GM18498 (cell line): ENCODE results near the gene NHLRC1.

Experiments used
- ATAC-seq: cut with Tn5 transposase; IDR thresholded peaks from one replicate; pipeline ENCODE4 v1.9.1; 2021; ENCODE audit warnings: mild to moderate bottlenecking, moderate library complexity; ENCODE audit not compliant: unreplicated experiment

Gene NHLRC1

DNA sequence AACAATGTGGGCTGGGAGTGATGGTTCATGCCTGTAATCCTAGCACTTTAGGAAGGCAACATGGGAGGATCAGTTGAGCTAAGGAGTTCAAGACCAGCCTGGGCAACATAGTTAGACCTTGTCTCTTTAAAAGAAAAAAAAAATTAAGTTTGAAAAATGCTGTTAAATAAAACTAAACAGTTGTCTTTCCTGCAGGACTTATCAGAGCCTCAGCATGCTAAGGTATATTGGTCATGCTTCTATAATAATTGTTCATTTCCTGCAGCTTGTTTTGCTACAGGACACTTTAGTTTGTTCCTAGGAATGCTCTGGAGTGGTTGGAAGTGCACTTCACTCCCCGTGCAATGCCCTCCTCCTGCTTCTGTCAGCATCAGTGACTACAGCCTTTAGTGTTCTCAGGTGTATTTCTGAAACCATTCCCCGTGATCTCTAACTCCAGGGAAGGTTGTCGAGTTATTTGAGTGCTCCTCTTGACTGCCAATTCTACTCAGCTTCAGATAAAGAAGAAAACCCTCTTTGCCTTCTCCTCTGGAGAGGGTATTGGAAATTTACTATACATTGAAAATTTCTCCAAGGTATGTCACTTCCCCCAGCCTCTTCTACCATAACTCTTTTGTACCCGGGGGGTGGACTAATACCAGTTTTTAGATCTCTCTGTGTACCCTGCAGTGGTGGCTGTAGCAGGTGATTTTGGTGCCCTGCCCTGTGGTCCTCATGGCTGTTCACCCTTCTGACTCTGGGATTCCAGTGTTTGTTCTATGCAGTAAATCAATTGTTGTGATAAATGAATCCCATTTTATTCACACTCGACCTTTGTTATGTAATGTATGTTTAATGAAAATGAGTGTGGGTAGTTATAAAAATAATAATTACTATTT lies 33.8 kb downstream of the NHLRC1 start:
- ATAC-seq = no peak

DNA sequence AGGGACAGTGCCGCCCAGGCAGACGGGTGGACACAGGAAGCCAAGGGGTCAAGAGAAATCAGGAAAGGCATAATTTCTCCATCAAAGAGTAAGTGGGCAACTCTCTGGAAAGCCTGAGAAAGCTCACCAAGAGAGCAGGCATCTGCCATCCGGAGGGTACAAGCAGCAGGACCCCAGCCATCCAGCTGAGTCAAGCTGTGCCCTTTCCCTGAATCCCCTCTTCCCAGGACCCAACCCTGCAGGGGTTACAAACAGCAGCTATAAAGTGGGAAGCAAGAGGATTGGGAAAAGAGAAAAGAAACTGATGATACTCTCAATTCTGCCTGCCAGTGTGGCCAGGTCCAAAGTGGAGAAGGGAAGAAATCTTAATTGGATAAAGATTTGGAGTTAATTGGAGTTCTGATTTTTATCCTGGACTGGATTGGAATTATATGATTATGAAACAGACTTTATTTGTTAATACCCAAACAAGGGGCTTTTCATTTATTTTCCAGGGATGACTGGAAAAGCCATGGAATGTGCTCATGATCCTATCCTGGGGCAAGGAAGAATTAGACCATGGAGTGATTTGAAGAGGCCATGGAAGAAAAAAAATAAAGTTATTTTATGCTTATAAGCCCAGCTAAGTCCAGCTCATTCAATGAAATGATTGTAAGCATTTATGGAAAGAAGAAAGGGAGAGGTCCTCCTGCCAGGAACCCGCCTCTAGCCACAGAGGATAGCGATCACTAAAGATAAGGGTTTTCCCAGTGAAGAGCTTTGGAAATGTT lies 34.9 kb downstream of the NHLRC1 start:
- no peak for ATAC-seq

DNA sequence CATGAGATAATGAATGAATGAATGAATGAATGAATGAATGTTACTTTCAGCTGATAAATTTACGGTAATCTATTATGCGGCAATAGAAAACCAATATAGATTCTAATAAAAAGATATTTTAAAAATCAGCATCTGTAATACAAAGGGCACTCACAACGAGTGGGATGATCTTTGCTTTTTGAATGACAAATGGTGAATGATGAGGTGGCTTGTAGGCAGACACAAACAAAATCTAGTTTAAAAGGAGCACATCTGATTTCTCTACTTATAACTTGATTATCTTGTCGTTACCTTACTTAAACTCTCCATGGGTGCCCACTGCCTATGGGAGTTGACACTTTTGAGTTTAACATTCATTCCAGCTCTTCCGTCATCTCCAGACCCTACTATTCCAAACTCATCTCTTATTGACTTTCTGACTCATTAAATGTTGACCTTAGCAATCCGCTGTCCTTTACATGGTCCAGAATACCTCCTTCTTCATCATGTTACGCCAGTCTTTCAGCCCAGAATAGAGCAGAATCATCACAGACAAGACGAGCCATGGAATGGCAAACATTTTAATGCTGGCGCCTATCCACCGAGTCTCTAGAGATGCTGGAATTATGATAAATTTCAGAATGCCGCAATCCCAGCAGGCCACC lies 41.3 kb downstream of the NHLRC1 start:
- ATAC-seq = no peak

DNA sequence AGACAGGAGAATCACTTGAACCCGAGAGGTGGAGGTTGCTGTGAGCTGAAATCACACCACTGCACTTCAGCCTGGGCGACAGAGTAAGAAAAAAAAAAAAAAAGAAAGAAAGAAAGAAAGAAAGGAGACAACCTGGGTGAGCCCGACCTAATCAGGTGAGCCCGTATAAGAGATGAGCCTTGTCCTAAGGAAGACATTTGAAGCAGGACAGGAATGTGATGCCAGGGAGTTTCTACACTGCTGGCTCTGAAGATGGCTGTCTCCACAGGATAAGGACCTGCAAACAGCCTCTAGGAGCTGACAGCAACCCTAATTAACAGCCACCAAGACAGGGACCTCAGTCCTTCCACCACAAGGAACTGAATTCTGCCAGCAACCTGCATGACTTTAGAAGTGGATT lies 41.9 kb downstream of the NHLRC1 start:
- no peak for ATAC-seq

GRCh38 chr6:18078866-18079265 lies 43.6 kb downstream of the NHLRC1 start:
- no peak for ATAC-seq

DNA sequence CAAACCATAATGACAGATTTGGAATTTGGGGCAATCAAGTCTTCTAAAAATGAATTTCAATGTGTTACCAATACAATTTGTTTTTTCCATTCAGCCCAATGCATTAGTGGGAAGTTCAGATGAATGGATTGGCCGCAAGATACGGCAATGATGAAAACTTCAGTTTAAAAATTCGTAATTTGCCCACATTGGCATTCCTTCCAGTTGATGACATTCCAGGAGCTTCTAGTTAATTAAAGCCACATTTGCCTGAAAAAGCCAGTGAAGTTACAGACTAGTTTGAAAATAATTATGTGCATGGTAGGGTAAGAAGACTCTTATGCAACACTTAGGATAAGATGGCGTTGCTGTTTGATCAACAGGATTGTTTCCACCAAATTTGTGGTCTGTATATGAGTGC lies 46.2 kb downstream of the NHLRC1 start:
- ATAC-seq = no peak

DNA sequence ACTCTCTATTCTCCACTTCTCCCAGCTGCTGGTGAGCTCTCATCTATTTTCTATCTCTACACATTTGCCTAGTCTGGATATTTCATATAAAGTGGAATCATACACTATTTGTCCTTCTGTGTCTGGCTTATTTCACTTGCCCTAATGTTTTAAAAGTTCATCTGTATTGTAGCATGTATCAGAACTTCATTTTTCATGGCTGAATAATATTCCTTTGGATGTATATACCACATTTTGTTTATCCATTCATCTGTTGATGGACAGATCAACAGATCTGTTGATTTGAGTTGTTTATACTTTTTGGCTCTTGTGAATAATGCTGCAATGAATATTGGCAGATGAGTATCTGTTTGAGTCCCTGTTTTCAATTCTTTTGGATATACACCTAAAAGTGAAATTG lies 49.6 kb downstream of the NHLRC1 start:
- no peak for ATAC-seq

DNA sequence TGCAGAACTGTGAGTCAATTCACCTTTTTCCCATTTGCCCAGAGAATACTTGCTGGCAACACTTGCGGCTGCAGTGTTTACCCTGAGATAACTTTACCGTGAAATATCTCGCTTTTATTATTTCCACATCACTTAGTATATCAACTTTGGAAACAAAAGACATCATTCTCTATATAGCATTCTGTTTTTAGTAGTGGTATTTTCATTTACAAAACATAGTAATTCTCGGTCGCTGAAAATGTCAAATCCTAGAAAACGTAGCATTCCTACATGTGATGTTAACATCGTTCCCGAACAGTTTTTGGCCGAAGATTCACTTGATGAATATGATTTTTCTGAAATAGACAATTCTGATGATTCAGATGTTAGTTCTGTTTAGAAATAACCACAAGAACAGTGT lies 52.0 kb downstream of the NHLRC1 start:
- no peak for ATAC-seq
